PC-3 (cell line): ENCODE data around the gene RPP30. TPM values are rescaled to one million over a fixed set of nuclear protein-coding genes. Genes with fewer than 3 reads are reported as not detected.

Experiments used
- ATAC-seq: fragments of 200-7000 bp; cut with Tn5 transposase; 2 replicates; pipeline ENCODE4 v1.9.1; 2020; ENCODE audit warnings: mild to moderate bottlenecking, moderate library complexity
- BruUV-seq: library from RNA; stranded (reverse); fragments of 400-500 nt; replicated peaks from 2 replicates; lab custom pipeline; 2021; lab: Mats Ljungman, UMichigan
- CTCF ChIA-PET: fragments of 300-600 bp; sonication (Branson Sonifier 250); formaldehyde crosslinking; loops from one replicate; lab custom pipeline; 2022; ENCODE audit warnings: antibody characterized with exemption; lab: Charles Lee
- POLR2A ChIA-PET: fragments of 300-600 bp; sonication (Branson Sonifier 250); formaldehyde crosslinking; loops from one replicate; lab custom pipeline; 2022; ENCODE audit warnings: antibody characterized with exemption; ENCODE audit not compliant: unreplicated experiment; lab: Charles Lee
- DNase-seq: peaks from one replicate; pipeline ENCODE4 v3.0.0-alpha.2; 2015
- H2AFZ ChIP-seq: fragments of 300-600 bp; sonication (generic); 2 replicates; pipeline ENCODE4 v1.6.0; 2016; ENCODE audit warnings: antibody characterized with exemption, low read length
- H3F3A ChIP-seq: fragments of 300-600 bp; sonication (generic); one replicate; pipeline ENCODE4 v1.6.0; 2017; ENCODE audit warnings: antibody characterized with exemption, low read length, control low read depth, mild to moderate bottlenecking; ENCODE audit not compliant: unreplicated experiment
- H3K27ac ChIP-seq: fragments of 300-600 bp; sonication (generic); 2 replicates; pipeline ENCODE4 v1.5.1; 2016; ENCODE audit warnings: mild to moderate bottlenecking, low read length
- H3K27me3 ChIP-seq: fragments of 300-600 bp; sonication (generic); 2 replicates; pipeline ENCODE4 v1.6.1; 2016; ENCODE audit warnings: low read length, mixed read lengths
- H3K36me3 ChIP-seq: fragments of 300-600 bp; sonication (generic); 2 replicates; pipeline ENCODE4 v1.6.1; 2016; ENCODE audit warnings: low read depth, mixed run types, low read length, mixed read lengths
- H3K4me1 ChIP-seq: fragments of 300-600 bp; sonication (generic); 2 replicates; pipeline ENCODE4 v1.5.1; 2016; ENCODE audit warnings: low read length; ENCODE audit not compliant: insufficient read depth
- H3K4me2 ChIP-seq: fragments of 300-600 bp; sonication (generic); 2 replicates; pipeline ENCODE4 v1.6.0; 2016; ENCODE audit warnings: low read length
- H3K4me3 ChIP-seq: fragments of 300-600 bp; sonication (generic); 2 replicates; pipeline ENCODE4 v1.5.1; 2016; ENCODE audit warnings: mild to moderate bottlenecking, low read length, mixed read lengths
- H3K79me2 ChIP-seq: fragments of 300-600 bp; sonication (generic); 2 replicates; pipeline ENCODE4 v1.6.1; 2017; ENCODE audit warnings: low read length, mixed read lengths
- H3K9ac ChIP-seq: fragments of 300-600 bp; sonication (generic); 2 replicates; pipeline ENCODE4 v1.6.0; 2016; ENCODE audit warnings: mild to moderate bottlenecking, low read length
- H3K9me2 ChIP-seq: fragments of 300-600 bp; sonication (generic); replicated peaks from 2 replicates; pipeline ENCODE4 v1.6.1; 2016; ENCODE audit warnings: mixed run types, low read length, mixed read lengths
- H3K9me3 ChIP-seq: fragments of 300-600 bp; sonication (generic); 2 replicates; pipeline ENCODE4 v1.6.1; 2016; ENCODE audit warnings: low read length, mixed read lengths
- H4K20me1 ChIP-seq: fragments of 300-600 bp; sonication (generic); 2 replicates; pipeline ENCODE4 v1.6.1; 2016; ENCODE audit warnings: low read length, mixed read lengths
- CTCF ChIP-seq: fragments of 300-600 bp; sonication (generic); conservative IDR thresholded peaks from 2 replicates; pipeline ENCODE4 v1.5.1; 2017; ENCODE audit warnings: antibody characterized with exemption, low read depth, mild to moderate bottlenecking, low read length
- EZH2 ChIP-seq: fragments of 300-600 bp; sonication (generic); IDR thresholded peaks from one replicate; pipeline ENCODE4 v1.6.1; 2017; ENCODE audit warnings: antibody characterized with exemption, mild to moderate bottlenecking, low read length; ENCODE audit not compliant: unreplicated experiment
- EZH2phosphoT487 ChIP-seq: fragments of 300-600 bp; sonication (generic); IDR thresholded peaks from 2 replicates; pipeline ENCODE4 v1.6.1; 2018; ENCODE audit warnings: mild to moderate bottlenecking, antibody characterized with exemption, low read length, borderline replicate concordance
- intact Hi-C: fragments of 100-400 bp; cut with micrococcal nuclease; formaldehyde crosslinking; loops from 2 replicates; pipeline ENCODE4 v1.9.0; 2023
- total RNA-seq: library from RNA; depleted of rRNA; stranded (reverse); fragments of >200 nt; gene quantifications from 2 replicates; pipeline ENCODE4 v1.2.3, GENCODE V29; 2014

Gene RPP30
- total RNA-seq, 1 experiment from 2014 or later, result 57.8 TPM

- no peaks in the 10 kb centered on the region for H3K27me3 ChIP-seq
- H3K4me2 ChIP-seq, result no peak overlapping the region
- H3K9me2 ChIP-seq, result no peaks in the 10 kb centered on the region
- H3K4me3 ChIP-seq, result no peak overlapping the region
- intact Hi-C loops, result no loop called here
- no peak overlapping the region for H2AFZ ChIP-seq
- no TSS peak for BruUV-seq
- H4K20me1 ChIP-seq, result no peaks in the 10 kb centered on the region
- TF ChIP-seq EZH2 (no peak), EZH2phosphoT487 (no peak), CTCF (no peak)
- H3K27ac ChIP-seq, result no peak overlapping the region
- no peaks in the 10 kb centered on the region for H3K79me2 ChIP-seq
- H3F3A ChIP-seq, result no peaks in the 10 kb centered on the region
- H3K4me1 ChIP-seq, result peaks cover 25% of the 10 kb centered on the region
- DNase-seq, result no peak
- ChIA-PET POLR2A (no interaction called here), CTCF (no interaction called here)
- no peaks in the 10 kb centered on the region for H3K36me3 ChIP-seq
- no peaks in the 10 kb centered on the region for H3K9me3 ChIP-seq
- no peak for ATAC-seq
- H3K9ac ChIP-seq, result no peak overlapping the region
These were observed 51.4 kb downstream of the RPP30 start for GRCh38 chr10:90923111-90923731.

GRCh38 chr10:90924552-90924951 lies 52.8 kb downstream of the RPP30 start:
- no peak overlapping the region for H2AFZ ChIP-seq
- H3K9me3 ChIP-seq, result no peaks in the 10 kb centered on the region
- no peaks in the 10 kb centered on the region for H3K36me3 ChIP-seq
- H3K4me3 ChIP-seq, result no peak overlapping the region
- intact Hi-C loops, result no loop called here
- ChIA-PET POLR2A (no interaction called here), CTCF (no interaction called here)
- H3K4me1 ChIP-seq, result peaks cover 32% of the 10 kb centered on the region
- H3K9me2 ChIP-seq, result no peaks in the 10 kb centered on the region
- BruUV-seq, result no TSS peak
- TF ChIP-seq EZH2, result no peak
- TF ChIP-seq CTCF, result no peak
- no peak for TF ChIP-seq EZH2phosphoT487
- H3K27ac ChIP-seq, result no peak overlapping the region
- H4K20me1 ChIP-seq, result no peaks in the 10 kb centered on the region
- DNase-seq (no peak), ATAC-seq (no peak)
- H3K4me2 ChIP-seq, result no peak overlapping the region
- no peaks in the 10 kb centered on the region for H3K79me2 ChIP-seq
- H3K9ac ChIP-seq, result no peak overlapping the region
- no peaks in the 10 kb centered on the region for H3K27me3 ChIP-seq
- H3F3A ChIP-seq, result no peaks in the 10 kb centered on the region

- no peak overlapping the region for H3K4me2 ChIP-seq
- no TSS peak for BruUV-seq
- peaks cover 33% of the 10 kb centered on the region for H3K4me1 ChIP-seq
- DNase-seq, result no peak
- H3K9me2 ChIP-seq, result no peaks in the 10 kb centered on the region
- H3K27me3 ChIP-seq, result no peaks in the 10 kb centered on the region
- no peak for ATAC-seq
- CTCF ChIA-PET, result no interaction called here
- intact Hi-C loops, result no loop called here
- no peaks in the 10 kb centered on the region for H3K79me2 ChIP-seq
- TF ChIP-seq CTCF, result no peak
- TF ChIP-seq EZH2phosphoT487, result no peak
- no peak for TF ChIP-seq EZH2
- H3K36me3 ChIP-seq, result no peaks in the 10 kb centered on the region
- POLR2A ChIA-PET, result no interaction called here
- no peaks in the 10 kb centered on the region for H4K20me1 ChIP-seq
- no peaks in the 10 kb centered on the region for H3K9me3 ChIP-seq
- H3K9ac ChIP-seq, result no peak overlapping the region
- no peak overlapping the region for H2AFZ ChIP-seq
- no peaks in the 10 kb centered on the region for H3F3A ChIP-seq
- no peak overlapping the region for H3K4me3 ChIP-seq
- no peak overlapping the region for H3K27ac ChIP-seq
These were observed 53.6 kb downstream of the RPP30 start for GRCh38 chr10:90925079-90926029.
